B cell (primary cell): ENCODE results near the gene ARID1A.

Experiments
- CTCF ChIP-seq: fragments of 200-600 bp; IDR thresholded peaks from one replicate; pipeline ENCODE4 v1.8.0; 2022; ENCODE audit warnings: antibody characterized with exemption, mild to moderate bottlenecking
- EZH2 ChIP-seq: IDR thresholded peaks from 2 replicates; pipeline ENCODE4 v1.6.1; 2012; ENCODE audit warnings: borderline replicate concordance, low read depth, mild to moderate bottlenecking, moderate library complexity, low read length; ENCODE audit not compliant: insufficient read depth, poor library complexity, severe bottlenecking

- no peak for TF ChIP-seq CTCF
- no peak for TF ChIP-seq EZH2
These were observed 56.7 kb downstream of the ARID1A start for GRCh38 chr1:26752519-26752918.
